ENCODE results near the gene LAMP2. TPM values are rescaled to one million over a fixed set of nuclear protein-coding genes. Genes with fewer than 3 reads are reported as not detected.

LAMP2 gene
- total and polyA plus RNA-seq, 2 experiments from 2014 or later, result 24.4 to 40.9 TPM

GRCh38 chrX:120428309-120428708, 40.8 kb downstream of the LAMP2 start:
- Histone ChIP-seq H3K79me2 (replicated peaks; ENCODE audit: insufficient read depth) (no peaks in the 10 kb centered on the region), H4K20me1 (replicated peaks; ENCODE audit: insufficient read depth) (no peaks in the 10 kb centered on the region), H2AFZ (no peak overlapping the region), H3K4me3 (no peak overlapping the region), H3K27ac (ENCODE audit: low read depth) (no peak overlapping the region), H3K9me2 (ENCODE audit: insufficient read depth) (no peaks in the 10 kb centered on the region), H3K4me1 (ENCODE audit: insufficient read depth) (no peaks in the 10 kb centered on the region), H3K27me3 (ENCODE audit: insufficient read depth) (no peaks in the 10 kb centered on the region), H3K36me3 (ENCODE audit: insufficient read depth) (no peaks in the 10 kb centered on the region), H3K4me2 (no peak overlapping the region), H3F3A (replicated peaks; ENCODE audit: low read depth) (no peaks in the 10 kb centered on the region)
- TF ChIP-seq REST (IDR thresholded peaks at IDR 0.05; ENCODE audit: unreplicated experiment) (no peak), ETS1 (IDR thresholded peaks at IDR 0.05) (no peak), ZNF462 (CRISPR knock-in tag; IDR thresholded peaks at IDR 0.05) (no peak)
- no peak for ATAC-seq
- DNase-seq (ENCODE audit: low spot score), result no peak
- Mint-ChIP-seq H3K9me3 (no peaks in the 10 kb centered on the region), H3K36me3 (ENCODE audit: low read depth) (no peaks in the 10 kb centered on the region), H3K4me1 (no peaks in the 10 kb centered on the region; the same call in 2 of the 3 replicates), H3K27ac (no peak overlapping the region), H3K4me3 (no peak overlapping the region), H3K27me3 (ENCODE audit: insufficient read depth, low read depth, poor library complexity) (no peaks in the 10 kb centered on the region)
